ENCODE data around the gene USF3.
A peak's percentile ranks its signal among the peaks of the same experiment; 100 is the strongest.

Gene USF3

DNA sequence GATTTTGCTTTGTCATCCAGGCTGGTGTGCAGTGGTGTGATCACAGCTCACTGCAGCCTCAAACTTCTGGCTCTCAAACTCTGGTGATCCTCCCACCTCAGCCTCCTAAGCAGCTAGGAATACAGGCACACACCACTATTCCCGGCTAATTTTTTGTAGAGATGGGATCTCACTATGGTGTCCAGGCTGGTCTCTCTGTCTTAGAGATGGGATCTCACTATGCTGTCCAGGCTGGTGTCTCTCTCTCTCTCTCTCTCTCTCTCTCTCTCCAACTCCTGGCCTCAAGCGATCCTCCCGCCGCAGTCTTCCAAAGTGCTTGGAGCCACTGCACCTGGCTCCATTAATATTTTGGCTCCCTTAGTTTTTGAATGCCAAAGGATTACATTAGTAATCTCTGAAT, 17.7 kb downstream of the USF3 start:
- Mint-ChIP-seq H3K27ac (no peak overlapping the region), H3K4me1 (peaks cover 16% of the 10 kb centered on the region), H3K9me3 (peaks cover 7% of the 10 kb centered on the region), H3K36me3 (ENCODE audit: low read depth) (peaks cover 29% of the 10 kb centered on the region), H3K27me3 (no peaks in the 10 kb centered on the region), H3K4me3 (no peak overlapping the region)
- DNase-seq (no peak), ATAC-seq (no peak)

DNA sequence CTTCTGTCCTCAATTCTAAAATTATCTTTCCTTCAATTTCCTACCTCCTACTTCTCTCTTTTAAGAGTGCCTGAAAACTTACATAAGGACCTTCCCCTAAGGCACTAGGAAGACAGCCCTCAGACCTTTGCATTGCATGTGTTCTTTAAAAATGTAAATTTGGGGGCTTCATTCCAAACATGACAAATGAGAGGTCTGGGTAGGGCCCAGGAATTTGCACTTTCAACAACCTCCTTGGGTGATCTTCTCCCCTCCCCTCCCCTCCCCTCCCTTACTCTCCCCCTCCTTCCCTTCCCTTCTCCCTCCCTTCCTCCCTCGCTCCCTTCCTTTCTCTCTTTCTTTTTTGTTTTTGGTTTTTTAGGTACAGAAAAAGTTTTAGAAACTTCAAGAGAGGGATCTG, 18.7 kb downstream of the USF3 start:
- Mint-ChIP-seq H3K27ac (no peak overlapping the region), H3K9me3 (peaks cover 7% of the 10 kb centered on the region), H3K4me3 (no peak overlapping the region), H3K36me3 (ENCODE audit: low read depth) (peaks cover 33% of the 10 kb centered on the region), H3K4me1 (peaks cover 16% of the 10 kb centered on the region), H3K27me3 (no peaks in the 10 kb centered on the region)
- ATAC-seq (no peak), DNase-seq (no peak)

DNA sequence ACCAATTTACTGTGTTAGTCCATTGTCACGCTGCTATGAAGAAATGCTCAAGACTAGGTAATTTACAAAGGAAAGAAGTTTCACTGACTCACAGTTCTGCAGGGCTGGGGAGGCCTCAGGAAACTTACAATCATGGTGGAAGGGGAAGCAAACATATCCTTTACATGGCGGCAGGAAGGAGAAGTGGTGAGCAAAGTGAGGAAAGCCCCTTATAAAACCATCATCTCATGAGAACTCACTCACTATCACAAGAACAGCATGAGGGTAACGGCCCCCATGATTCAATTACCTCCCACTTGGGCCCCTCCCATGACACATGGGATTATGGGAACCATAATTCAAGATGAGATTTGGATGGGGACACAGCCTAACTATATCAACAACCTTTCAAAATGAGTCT, 20.2 kb downstream of the USF3 start:
- peak overlapping the region; percentile 55 for H3K27ac Mint-ChIP-seq
- ATAC-seq = no peak
- H3K9me3 Mint-ChIP-seq = peaks cover 7% of the 10 kb centered on the region
- peaks cover 33% of the 10 kb centered on the region for H3K36me3 Mint-ChIP-seq (ENCODE audit: low read depth)
- H3K4me1 Mint-ChIP-seq = peaks cover 16% of the 10 kb centered on the region
- H3K4me3 Mint-ChIP-seq = no peak overlapping the region
- no peak for DNase-seq
- no peaks in the 10 kb centered on the region for H3K27me3 Mint-ChIP-seq

- no peak for ATAC-seq
- Mint-ChIP-seq H3K4me1 (peaks cover 15% of the 10 kb centered on the region), H3K4me3 (no peak overlapping the region), H3K9me3 (peaks cover 7% of the 10 kb centered on the region), H3K36me3 (ENCODE audit: low read depth) (peaks cover 33% of the 10 kb centered on the region), H3K27me3 (no peaks in the 10 kb centered on the region), H3K27ac (no peak overlapping the region)
- DNase-seq = no peak
These were observed 22.8 kb downstream of the USF3 start for GRCh38 chr3:113673593-113673992.

DNA sequence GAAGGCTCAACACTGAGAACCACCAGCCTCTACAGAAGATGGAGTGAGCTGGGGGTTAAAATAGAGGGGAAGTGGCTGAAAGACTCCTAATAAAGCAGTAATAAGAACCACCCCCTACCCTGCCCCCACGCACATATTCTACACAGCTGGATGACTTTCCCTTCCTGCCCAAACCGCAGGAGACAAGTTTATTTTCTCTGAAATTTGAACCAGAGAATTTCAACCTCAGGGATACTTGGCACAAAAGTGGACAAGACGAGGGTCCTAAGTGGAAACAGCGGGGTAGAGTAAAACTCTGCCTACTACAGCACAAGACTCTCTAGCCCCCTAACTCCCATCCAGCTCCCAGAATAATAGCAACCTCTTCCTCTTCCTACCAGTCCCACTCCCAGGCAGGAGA, 28.4 kb downstream of the USF3 start:
- no peak for ATAC-seq
- Mint-ChIP-seq H3K4me3 (no peak overlapping the region), H3K27ac (peak overlapping the region; percentile 32), H3K9me3 (no peaks in the 10 kb centered on the region), H3K27me3 (no peaks in the 10 kb centered on the region), H3K36me3 (ENCODE audit: low read depth) (peaks cover 18% of the 10 kb centered on the region), H3K4me1 (peaks cover 17% of the 10 kb centered on the region)
- no peak for DNase-seq

DNA sequence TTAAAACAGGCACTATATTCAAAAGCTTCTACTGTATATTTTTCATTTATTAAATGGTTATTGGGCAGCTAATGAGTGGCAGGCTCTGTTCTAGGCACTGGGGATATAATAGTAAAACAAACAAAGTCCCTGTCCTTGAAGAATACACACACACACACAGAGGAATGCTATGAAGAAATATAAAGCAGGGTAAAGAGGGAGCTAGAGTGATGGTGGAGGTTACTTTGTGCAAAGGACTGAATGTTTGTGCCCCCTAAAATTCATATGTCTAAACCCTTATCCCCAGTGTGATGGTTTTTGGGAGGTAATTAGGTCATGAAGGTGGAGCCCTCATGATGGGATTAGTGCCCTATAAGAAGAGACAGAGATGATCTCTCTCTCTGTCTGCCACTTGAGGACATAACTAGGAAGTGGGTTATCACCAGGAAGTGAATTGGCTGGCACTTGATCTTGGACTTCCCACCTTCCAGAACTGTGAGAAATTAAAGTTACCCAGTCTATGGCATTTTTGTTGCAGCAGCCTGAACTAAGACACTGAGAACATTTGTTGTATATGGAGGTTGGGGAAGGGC, 31.8 kb downstream of the USF3 start:
- peaks cover 35% of the 10 kb centered on the region for H3K36me3 Mint-ChIP-seq (ENCODE audit: low read depth)
- peaks cover 22% of the 10 kb centered on the region for H3K4me1 Mint-ChIP-seq

DNA sequence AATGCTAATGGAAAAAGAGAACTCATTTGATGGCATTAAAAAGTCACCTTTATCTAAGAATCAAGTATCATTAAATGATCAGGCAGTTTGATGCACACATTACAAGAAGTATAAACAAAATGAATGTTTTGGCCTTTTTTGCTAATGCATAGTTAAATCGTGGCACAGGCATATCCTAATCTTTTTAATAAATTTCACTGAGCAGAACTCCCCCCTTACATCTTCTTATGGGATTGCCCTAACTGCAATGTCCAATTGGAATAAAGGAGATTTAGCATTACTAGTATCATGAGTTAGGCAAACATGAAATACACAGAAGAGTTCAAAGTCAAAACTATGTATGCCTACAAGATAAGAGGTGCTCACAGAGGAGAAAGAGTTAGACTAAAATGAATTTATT, 32.7 kb downstream of the USF3 start:
- no peak overlapping the region for H3K4me3 Mint-ChIP-seq
- H3K36me3 Mint-ChIP-seq (ENCODE audit: low read depth) = peaks cover 43% of the 10 kb centered on the region

More for the DNA sequence above, 31.8 kb downstream of the USF3 start:
- Mint-ChIP-seq H3K27ac (no peak overlapping the region), H3K9me3 (no peaks in the 10 kb centered on the region), H3K27me3 (no peaks in the 10 kb centered on the region), H3K4me3 (no peak overlapping the region)
- no peak for DNase-seq
- no peak for ATAC-seq

DNA sequence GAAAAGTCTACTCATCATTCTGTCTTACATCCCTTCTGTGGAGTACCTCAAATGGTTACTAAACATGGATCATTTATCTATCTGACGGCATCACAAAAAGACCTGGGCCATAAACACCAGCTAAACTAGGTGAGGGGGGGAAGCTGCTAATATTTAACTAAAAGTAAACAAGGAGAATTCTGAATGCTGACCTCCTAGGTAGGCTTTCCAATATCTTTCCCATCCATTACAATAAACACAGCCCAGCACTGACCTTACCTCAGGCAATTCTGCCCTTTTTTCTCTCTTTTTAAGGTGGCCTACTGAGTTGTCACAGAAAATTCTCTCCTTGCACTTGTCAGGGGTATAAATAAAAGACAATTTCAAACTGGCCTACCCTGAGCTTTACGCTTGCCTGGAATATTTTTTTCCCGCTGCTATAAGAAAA, 33.1 kb downstream of the USF3 start:
- Mint-ChIP-seq H3K27ac (no peak overlapping the region), H3K4me3 (no peak overlapping the region), H3K4me1 (peaks cover 21% of the 10 kb centered on the region), H3K36me3 (ENCODE audit: low read depth) (peaks cover 46% of the 10 kb centered on the region), H3K9me3 (no peaks in the 10 kb centered on the region), H3K27me3 (no peaks in the 10 kb centered on the region)
- ATAC-seq = no peak
- DNase-seq = no peak

More for the DNA sequence above, 32.7 kb downstream of the USF3 start:
- ATAC-seq (no peak), DNase-seq (no peak)
- Mint-ChIP-seq H3K4me1 (peaks cover 25% of the 10 kb centered on the region), H3K27me3 (no peaks in the 10 kb centered on the region), H3K9me3 (no peaks in the 10 kb centered on the region), H3K27ac (no peak overlapping the region)

DNA sequence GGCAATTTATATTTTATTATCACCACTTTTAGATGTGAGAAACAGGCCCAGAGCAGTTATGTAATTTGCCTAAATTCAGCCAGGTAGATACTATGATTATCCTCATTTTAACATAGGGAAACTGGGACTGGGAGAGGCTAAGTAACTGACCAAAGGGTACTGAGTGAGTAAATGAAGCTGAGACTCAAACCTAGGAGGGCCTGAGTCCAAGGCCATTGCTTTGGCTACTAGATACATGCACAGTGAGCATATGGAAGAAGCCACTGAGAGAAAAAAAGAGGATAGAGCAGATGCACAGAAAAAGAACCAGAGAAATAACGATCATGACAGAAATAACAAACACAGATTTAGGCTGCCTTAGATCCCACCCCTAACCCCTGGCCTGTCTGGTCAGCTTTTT, 33.6 kb downstream of the USF3 start:
- Mint-ChIP-seq H3K4me3 (no peak overlapping the region), H3K27ac (no peak overlapping the region), H3K27me3 (no peaks in the 10 kb centered on the region), H3K4me1 (peaks cover 17% of the 10 kb centered on the region), H3K9me3 (no peaks in the 10 kb centered on the region), H3K36me3 (ENCODE audit: low read depth) (peaks cover 52% of the 10 kb centered on the region)
- no peak for DNase-seq
- no peak for ATAC-seq

GRCh38 chr3:113660896-113661295, 35.5 kb downstream of the USF3 start:
- DNase-seq = no peak
- Mint-ChIP-seq H3K4me1 (peaks cover 13% of the 10 kb centered on the region), H3K36me3 (ENCODE audit: low read depth) (peaks cover 65% of the 10 kb centered on the region), H3K4me3 (no peak overlapping the region), H3K27ac (no peak overlapping the region), H3K27me3 (no peaks in the 10 kb centered on the region), H3K9me3 (no peaks in the 10 kb centered on the region)
- no peak for ATAC-seq

DNA sequence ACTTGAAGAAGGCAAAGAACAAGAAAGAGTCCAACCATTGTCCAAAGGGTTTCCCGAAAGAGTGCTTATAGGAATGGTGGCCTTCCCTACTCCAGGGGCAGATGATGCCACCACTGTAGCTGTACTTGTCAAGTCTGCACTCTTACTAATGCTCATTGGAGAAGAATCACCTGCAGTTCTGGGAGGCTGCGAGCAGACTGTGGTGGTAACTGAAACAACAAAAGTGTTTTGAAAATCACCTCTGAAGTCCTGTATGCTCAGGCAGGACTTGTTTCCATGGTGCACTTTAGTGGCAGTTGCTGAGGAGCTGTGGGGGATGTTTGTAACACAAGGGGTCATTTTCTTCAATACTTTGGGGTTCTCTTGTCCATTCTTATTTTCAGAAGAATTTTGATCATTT, 36.0 kb downstream of the USF3 start:
- H3K27ac Mint-ChIP-seq = no peak overlapping the region

DNA sequence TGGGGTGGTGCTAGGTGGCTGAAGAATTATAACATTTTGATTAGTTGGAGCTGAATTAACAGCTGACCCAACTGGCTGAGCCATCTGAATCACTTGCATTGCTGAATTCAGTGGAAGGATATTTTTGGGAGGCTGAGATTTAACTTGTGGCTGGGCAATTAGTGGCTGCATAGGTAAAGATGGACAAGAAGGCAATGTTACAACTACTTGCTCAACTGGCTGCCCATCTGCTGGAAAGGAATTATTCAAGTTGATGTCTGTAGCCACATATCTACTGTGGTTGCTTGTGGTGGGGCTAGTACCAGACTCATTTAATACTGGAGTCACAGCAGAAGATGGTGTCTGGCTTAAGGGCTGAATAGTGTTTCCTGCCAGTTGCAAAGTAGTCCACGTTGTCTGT, 36.4 kb downstream of the USF3 start:
- Mint-ChIP-seq H3K36me3 (ENCODE audit: low read depth) (peaks cover 69% of the 10 kb centered on the region), H3K4me1 (peaks cover 12% of the 10 kb centered on the region), H3K27ac (no peak overlapping the region), H3K9me3 (no peaks in the 10 kb centered on the region), H3K27me3 (no peaks in the 10 kb centered on the region), H3K4me3 (no peak overlapping the region)
- DNase-seq = no peak
- no peak for ATAC-seq

More for the DNA sequence above, 36.0 kb downstream of the USF3 start:
- DNase-seq = no peak
- Mint-ChIP-seq H3K4me1 (peaks cover 13% of the 10 kb centered on the region), H3K9me3 (no peaks in the 10 kb centered on the region), H3K4me3 (no peak overlapping the region), H3K27me3 (no peaks in the 10 kb centered on the region), H3K36me3 (ENCODE audit: low read depth) (peaks cover 70% of the 10 kb centered on the region)
- no peak for ATAC-seq

GRCh38 chr3:113659101-113659541, 37.3 kb downstream of the USF3 start:
- peaks cover 63% of the 10 kb centered on the region for H3K36me3 Mint-ChIP-seq (ENCODE audit: low read depth)
- no peaks in the 10 kb centered on the region for H3K9me3 Mint-ChIP-seq
- ATAC-seq (no peak), DNase-seq (no peak)
- peaks cover 10% of the 10 kb centered on the region for H3K4me1 Mint-ChIP-seq
- H3K27me3 Mint-ChIP-seq = no peaks in the 10 kb centered on the region
- H3K27ac Mint-ChIP-seq = no peak overlapping the region
- no peak overlapping the region for H3K4me3 Mint-ChIP-seq

DNA sequence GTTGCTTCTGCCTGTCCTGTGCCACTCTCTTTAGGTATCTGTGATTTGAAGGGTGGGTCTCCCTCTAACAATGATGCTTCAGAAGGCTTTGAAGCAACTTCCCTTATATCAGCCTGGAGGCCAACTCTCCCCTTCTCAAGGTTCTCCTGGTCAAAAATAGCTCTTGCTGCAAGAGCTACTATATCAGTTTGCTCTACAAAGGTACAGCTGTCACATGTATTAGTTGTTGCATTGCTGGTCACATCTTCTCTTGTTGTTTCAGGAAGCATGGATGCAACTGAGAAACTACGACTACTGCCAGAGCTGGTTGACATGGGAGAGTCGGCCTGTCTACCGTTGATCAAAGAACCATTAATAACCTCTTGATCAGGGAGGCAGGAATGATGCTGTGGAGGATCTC, 38.3 kb downstream of the USF3 start:
- no peak for ATAC-seq
- H3K36me3 Mint-ChIP-seq (ENCODE audit: low read depth) = peaks cover 59% of the 10 kb centered on the region

DNA sequence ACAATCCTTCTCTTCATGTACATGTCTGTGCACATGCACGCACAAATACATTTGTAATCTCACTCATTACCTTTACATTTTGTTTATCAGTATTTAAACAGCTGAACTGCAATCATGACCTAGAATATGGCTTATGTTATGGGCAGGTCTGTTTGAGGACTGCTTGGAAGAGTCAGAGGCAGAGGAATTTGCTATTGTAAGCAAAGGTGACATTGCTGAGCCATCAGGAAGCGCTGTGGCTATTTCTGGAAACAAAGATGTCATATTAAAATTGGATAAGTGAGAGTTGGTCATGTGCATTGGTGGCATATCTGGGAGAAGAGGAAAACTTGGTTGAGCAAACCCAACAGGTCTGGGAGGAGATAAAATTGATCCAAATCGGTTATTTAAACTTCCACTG, 41.6 kb downstream of the USF3 start:
- no peaks in the 10 kb centered on the region for H3K27me3 Mint-ChIP-seq
- H3K27ac Mint-ChIP-seq = no peak overlapping the region
- no peak for ATAC-seq
- peaks cover 5% of the 10 kb centered on the region for H3K4me1 Mint-ChIP-seq
- H3K36me3 Mint-ChIP-seq (ENCODE audit: low read depth) = peaks cover 39% of the 10 kb centered on the region
- DNase-seq = no peak
- no peak overlapping the region for H3K4me3 Mint-ChIP-seq
- no peaks in the 10 kb centered on the region for H3K9me3 Mint-ChIP-seq

More for the DNA sequence above, 38.3 kb downstream of the USF3 start:
- no peak overlapping the region for H3K27ac Mint-ChIP-seq
- no peak overlapping the region for H3K4me3 Mint-ChIP-seq
- H3K4me1 Mint-ChIP-seq = peaks cover 10% of the 10 kb centered on the region
- no peak for DNase-seq
- H3K9me3 Mint-ChIP-seq = no peaks in the 10 kb centered on the region
- no peaks in the 10 kb centered on the region for H3K27me3 Mint-ChIP-seq

DNA sequence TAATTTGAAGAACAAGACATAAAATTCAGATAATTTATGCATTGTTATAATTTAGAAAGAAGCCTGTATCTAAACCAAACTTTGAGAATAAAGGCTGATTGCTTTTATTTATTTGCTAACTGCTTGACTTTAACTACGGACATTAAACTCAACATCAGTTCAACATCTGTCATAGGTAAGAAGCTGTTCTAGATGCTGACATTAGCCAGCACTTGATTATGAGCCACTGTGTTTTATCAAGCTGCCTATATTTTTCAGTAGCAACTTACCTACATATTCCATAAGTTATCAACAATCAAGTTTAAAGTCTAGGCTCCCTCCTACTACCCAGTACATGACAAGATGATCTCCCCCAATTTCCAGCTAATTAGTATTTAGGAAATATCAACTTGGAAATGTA, 42.1 kb downstream of the USF3 start:
- no peak for DNase-seq
- Mint-ChIP-seq H3K9me3 (no peaks in the 10 kb centered on the region), H3K4me3 (no peak overlapping the region), H3K27me3 (no peaks in the 10 kb centered on the region), H3K4me1 (peaks cover 2% of the 10 kb centered on the region), H3K36me3 (ENCODE audit: low read depth) (peaks cover 33% of the 10 kb centered on the region), H3K27ac (no peak overlapping the region)
- no peak for ATAC-seq

Measured in activated naive CD8-positive, alpha-beta T cell treated with anti-CD3 and anti-CD28 coated beads, Interleukin-2, amount 50 U/mL, for 24 hours (primary cell).